PFSK-1 (cell line): ENCODE results near the gene DYDC1.

Source experiments
- FOXP2 ChIP-seq: optimal IDR thresholded peaks from 2 replicates; pipeline ENCODE3; 2011; ENCODE audit warnings: borderline replicate concordance, control low read depth, inconsistent platforms; ENCODE audit not compliant: insufficient read depth; ENCODE audit errors: extremely low read length, extremely low read depth
- POLR2AphosphoS5 ChIP-seq: IDR thresholded peaks from 2 replicates; pipeline ENCODE4 v1.6.1; 2012; ENCODE audit warnings: low read depth, mild to moderate bottlenecking, control low read depth, low read length, moderate library complexity
- SIN3A ChIP-seq: IDR thresholded peaks from 2 replicates; pipeline ENCODE4 v1.6.1; 2012; ENCODE audit warnings: mild to moderate bottlenecking, low read length, moderate library complexity, borderline replicate concordance; ENCODE audit not compliant: insufficient read depth
- TAF1 ChIP-seq: IDR thresholded peaks from 2 replicates; pipeline ENCODE4 v1.6.1; 2012; ENCODE audit warnings: low read length, control low read depth, borderline replicate concordance; ENCODE audit not compliant: insufficient read depth
- TF ChIP-seq, protein P1 (sequence below), 2 experiments: IDR thresholded peaks; 2 replicates each; pipeline versions ENCODE4 v1.6.1 to v1.8.0; 2011 to 2012; ENCODE audit warnings: low read depth in 2 of 2, low read length in 2 of 2, control low read depth in 1 of 2, inconsistent platforms in 1 of 2, mild to moderate bottlenecking in 1 of 2, moderate library complexity in 1 of 2; ENCODE audit not compliant: insufficient read depth in 1 of 2

DYDC1 gene

DNA sequence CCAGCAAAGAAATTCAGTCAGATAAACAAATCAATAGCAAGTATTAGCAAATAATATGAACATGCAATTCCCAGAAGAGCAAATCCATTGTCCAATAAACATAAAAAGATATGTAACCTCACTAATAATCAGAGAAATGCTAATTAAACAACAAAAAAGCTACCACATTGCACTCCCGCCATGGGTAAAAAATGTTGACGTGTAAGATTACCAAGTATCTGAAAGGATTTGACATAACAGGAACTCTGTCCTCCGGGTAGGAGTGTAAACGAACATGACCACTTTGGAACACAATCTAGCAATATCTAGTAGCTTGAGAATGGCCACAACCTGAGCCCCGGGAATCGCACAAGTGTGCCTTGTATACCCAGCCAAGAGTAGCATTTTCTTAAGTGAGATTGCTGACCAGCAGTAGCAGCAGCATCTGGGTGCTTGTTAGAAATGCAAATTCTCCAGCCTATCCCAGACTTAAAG lies 31.6 kb downstream of the DYDC1 start:
- TF ChIP-seq POLR2AphosphoS5 (no peak), SIN3A (no peak), TAF1 (no peak), FOXP2 (no peak)

DNA sequence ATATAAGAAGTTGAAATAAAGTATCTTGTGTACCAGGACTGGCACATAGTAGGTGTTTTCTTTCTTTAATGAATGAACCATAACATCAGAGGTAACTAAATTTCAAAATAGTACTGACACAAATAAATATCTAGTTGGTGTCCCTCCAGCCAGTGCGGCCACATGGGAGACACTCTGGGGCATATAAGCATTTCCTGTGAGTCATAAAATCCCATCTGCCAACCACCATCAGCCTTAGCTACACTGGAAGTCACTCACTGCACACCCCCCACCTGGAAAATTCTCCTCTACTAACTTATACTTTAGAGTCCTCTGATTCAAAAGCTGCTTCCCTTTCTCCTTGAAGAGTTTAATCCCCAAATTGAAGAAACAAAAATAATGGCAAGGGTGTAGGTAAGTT lies 32.5 kb downstream of the DYDC1 start:
- TF ChIP-seq, protein P1, sequence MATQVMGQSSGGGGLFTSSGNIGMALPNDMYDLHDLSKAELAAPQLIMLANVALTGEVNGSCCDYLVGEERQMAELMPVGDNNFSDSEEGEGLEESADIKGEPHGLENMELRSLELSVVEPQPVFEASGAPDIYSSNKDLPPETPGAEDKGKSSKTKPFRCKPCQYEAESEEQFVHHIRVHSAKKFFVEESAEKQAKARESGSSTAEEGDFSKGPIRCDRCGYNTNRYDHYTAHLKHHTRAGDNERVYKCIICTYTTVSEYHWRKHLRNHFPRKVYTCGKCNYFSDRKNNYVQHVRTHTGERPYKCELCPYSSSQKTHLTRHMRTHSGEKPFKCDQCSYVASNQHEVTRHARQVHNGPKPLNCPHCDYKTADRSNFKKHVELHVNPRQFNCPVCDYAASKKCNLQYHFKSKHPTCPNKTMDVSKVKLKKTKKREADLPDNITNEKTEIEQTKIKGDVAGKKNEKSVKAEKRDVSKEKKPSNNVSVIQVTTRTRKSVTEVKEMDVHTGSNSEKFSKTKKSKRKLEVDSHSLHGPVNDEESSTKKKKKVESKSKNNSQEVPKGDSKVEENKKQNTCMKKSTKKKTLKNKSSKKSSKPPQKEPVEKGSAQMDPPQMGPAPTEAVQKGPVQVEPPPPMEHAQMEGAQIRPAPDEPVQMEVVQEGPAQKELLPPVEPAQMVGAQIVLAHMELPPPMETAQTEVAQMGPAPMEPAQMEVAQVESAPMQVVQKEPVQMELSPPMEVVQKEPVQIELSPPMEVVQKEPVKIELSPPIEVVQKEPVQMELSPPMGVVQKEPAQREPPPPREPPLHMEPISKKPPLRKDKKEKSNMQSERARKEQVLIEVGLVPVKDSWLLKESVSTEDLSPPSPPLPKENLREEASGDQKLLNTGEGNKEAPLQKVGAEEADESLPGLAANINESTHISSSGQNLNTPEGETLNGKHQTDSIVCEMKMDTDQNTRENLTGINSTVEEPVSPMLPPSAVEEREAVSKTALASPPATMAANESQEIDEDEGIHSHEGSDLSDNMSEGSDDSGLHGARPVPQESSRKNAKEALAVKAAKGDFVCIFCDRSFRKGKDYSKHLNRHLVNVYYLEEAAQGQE (IDR thresholded peaks at IDR 0.05; ENCODE audit: insufficient read depth in 1 of 2, low read depth in 2 of 2, low read length in 2 of 2), result no peak
- TF ChIP-seq POLR2AphosphoS5 (no peak), FOXP2 (no peak), SIN3A (no peak), TAF1 (no peak)

DNA sequence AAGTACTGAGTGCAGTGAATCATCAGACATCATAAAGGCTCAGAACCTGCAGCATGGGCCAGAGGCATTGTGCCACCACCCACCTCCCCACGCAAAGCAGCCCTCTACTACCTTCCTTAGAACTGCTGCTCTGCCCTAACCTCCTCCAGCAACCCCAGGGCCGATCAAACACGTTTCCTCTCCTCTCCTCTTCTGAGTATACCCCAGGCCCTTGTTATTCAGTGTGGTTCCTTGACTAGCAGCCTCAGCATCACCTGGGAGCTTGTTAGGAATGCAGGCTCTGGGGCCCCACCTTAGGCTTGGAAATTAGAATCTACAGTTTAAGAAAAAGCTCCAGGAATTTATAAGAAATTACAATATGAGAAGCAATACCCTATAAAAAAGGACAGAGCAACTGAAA lies 33.2 kb downstream of the DYDC1 start:
- TF ChIP-seq POLR2AphosphoS5, result no peak
- TF ChIP-seq TAF1, result no peak
- TF ChIP-seq SIN3A, result no peak
- TF ChIP-seq, protein P1 (IDR thresholded peaks at IDR 0.05; ENCODE audit: insufficient read depth in 1 of 2, low read depth in 2 of 2, low read length in 2 of 2), result no peak
- TF ChIP-seq FOXP2, result no peak

DNA sequence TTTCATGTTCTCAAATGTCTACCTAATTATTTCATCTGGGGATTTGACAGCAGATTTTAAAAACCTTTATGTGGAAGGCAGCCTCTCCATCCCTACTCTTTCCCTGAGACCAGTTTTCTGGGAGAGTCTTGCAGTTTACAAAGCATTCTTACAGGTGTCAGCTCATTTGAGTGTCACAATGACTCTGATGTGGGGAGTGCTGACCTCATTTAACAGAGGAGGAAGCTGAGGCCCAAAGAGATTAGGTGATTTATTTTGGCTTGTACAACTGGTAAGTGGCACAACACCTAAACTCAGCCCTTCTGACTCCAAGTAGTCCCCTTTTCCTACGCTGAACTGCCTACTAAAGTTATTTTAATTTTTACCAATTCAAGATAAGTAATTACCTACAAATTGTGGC lies 33.8 kb downstream of the DYDC1 start:
- TF ChIP-seq FOXP2 (no peak), POLR2AphosphoS5 (no peak)

DNA sequence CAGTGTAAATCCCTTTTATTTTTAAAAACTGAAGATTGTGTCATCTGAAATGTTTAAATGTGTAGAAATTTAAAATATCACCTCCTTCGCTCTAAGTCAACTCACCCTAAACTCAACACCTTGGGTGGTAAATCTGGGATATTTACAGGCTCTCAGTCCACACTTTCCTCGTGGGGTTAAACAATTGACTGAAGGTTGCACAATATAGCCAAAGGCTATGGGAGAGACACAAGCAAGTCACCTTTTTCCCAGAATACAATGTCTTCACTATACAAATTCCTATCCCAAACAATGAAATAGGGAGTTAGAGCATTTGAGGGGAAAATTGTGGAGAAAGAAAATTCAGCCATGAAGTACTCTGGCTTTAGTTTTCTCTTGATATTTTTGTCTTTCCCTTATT lies 34.4 kb downstream of the DYDC1 start:
- TF ChIP-seq FOXP2 (no peak), SIN3A (no peak), TAF1 (no peak)

DNA sequence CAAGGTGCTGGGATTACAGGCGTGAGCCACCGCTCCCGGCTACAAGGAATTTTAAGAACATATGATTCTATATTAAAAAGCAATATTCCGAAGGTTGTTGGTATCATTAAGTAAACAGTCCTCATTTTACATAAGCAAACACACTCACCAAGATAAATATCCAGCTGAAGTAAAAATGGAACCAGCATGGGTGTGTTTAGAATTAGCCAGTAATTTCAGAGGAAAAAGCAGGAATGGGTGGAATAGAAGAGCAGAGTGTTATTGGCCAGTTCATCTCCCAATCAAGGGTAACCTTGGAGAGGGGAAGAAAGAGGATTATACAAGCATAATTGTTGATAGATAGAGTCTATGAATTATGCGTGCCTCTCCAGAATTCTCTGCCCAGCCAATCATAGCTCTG lies 35.4 kb downstream of the DYDC1 start:
- TF ChIP-seq FOXP2, result no peak
- no peak for TF ChIP-seq SIN3A
- TF ChIP-seq, protein P1 (IDR thresholded peaks at IDR 0.05; ENCODE audit: insufficient read depth in 1 of 2, low read depth in 2 of 2, low read length in 2 of 2), result no peak
- TF ChIP-seq TAF1, result no peak
- no peak for TF ChIP-seq POLR2AphosphoS5
